Spleen (tissue), 11 donors: ENCODE measurements around the gene SLIT3. TPM values are rescaled to one million over a fixed set of nuclear protein-coding genes. Genes with fewer than 3 reads are reported as not detected.

ENCODE experiments used
- DNase-seq: peaks from one replicate; pipeline ENCODE4 v3.0.0-alpha.2; 2020
- H3K27ac ChIP-seq, 8 donors: fragments of 200-600 bp; sonication (generic) in 7 of 8; 1 replicate in 4 of 8; 2 replicates in 4 of 8; pipeline versions ENCODE4 v1.5.0 to v1.8.0; 2016 to 2021; ENCODE audit warnings: inconsistent platforms in 4 of 8, mild to moderate bottlenecking in 4 of 8, moderate library complexity in 1 of 8
- H3K27me3 ChIP-seq, 7 donors: fragments of 200-600 bp; sonication (generic) in 6 of 7; replicated peaks in 1 of 7; 1 replicate in 4 of 7; 2 replicates in 3 of 7; pipeline versions ENCODE4 v1.5.0 to v1.8.0; 2016 to 2021; ENCODE audit warnings: inconsistent platforms in 3 of 7, mild to moderate bottlenecking in 1 of 7
- H3K36me3 ChIP-seq, 6 donors: fragments of 200-600 bp; sonication (generic) in 5 of 6; 1 replicate in 4 of 6; 2 replicates in 2 of 6; pipeline versions ENCODE4 v1.5.0 to v1.8.0; 2016 to 2021; ENCODE audit warnings: inconsistent platforms in 2 of 6
- H3K4me1 ChIP-seq, 6 donors: fragments of 200-600 bp; sonication (generic) in 5 of 6; 1 replicate in 3 of 6; 2 replicates in 3 of 6; pipeline versions ENCODE4 v1.5.0 to v1.8.0; 2016 to 2021; ENCODE audit warnings: inconsistent platforms in 3 of 6
- H3K4me3 ChIP-seq, 8 donors: fragments of 200-600 bp; sonication (generic) in 7 of 8; 1 replicate in 4 of 8; 2 replicates in 4 of 8; pipeline versions ENCODE4 v1.5.0 to v1.8.0; 2016 to 2021; ENCODE audit warnings: inconsistent platforms in 4 of 8, mild to moderate bottlenecking in 4 of 8, moderate library complexity in 2 of 8
- H3K9me3 ChIP-seq, 8 donors: fragments of 200-600 bp; sonication (generic) in 7 of 8; 1 replicate in 4 of 8; 2 replicates in 4 of 8; pipeline versions ENCODE4 v1.5.0 to v1.8.0; 2016 to 2021; ENCODE audit warnings: inconsistent platforms in 4 of 8
- POLR2A ChIP-seq, 3 donors: fragments of 450-650 bp; IDR thresholded peaks; one replicate each; pipeline ENCODE4 v1.5.1; 2017; ENCODE audit warnings: antibody characterized with exemption in 3 of 3, mild to moderate bottlenecking in 1 of 3
- POLR2AphosphoS5 ChIP-seq, 3 donors: sonication (generic); formaldehyde crosslinking; IDR thresholded peaks; one replicate each; pipeline ENCODE4 v1.5.1; 2017; ENCODE audit warnings: antibody characterized with exemption in 3 of 3
- WGBS, 5 donors: extraction: QIAGEN DNeasy Blood & Tissue Kit in 3 of 5; methylation state at CpG; one replicate each; pipeline versions ENCODE4 v1.1.5 to v1.1.7; 2013 to 2018; 5-methylcytosine and 5-hydroxymethylcytosine counted together
- intact Hi-C: fragments of 100-400 bp; cut with DNase I; formaldehyde crosslinking; loops from one replicate; pipeline ENCODE4 v1.15.0; 2023; ENCODE audit warnings: low total_unique reads
- polyA plus RNA-seq, 3 donors: library from polyadenylated mRNA; stranded (reverse); fragments of 200-250 nt; gene quantifications; one replicate each; pipeline ENCODE4 v1.2.1, GENCODE V29; 2013
- total RNA-seq, 7 donors: library from RNA; depleted of rRNA in 3 of 7; stranded (reverse); fragments of >200 nt in 3 of 7; fragmentation: NEBNext Ultra II Directional in 4 of 7; extraction: Animal tissue kit (Norgen Biotek cat#: 25700) in 4 of 7; gene quantifications; one replicate each; pipeline versions ENCODE4 v1.1.0 to v1.2.1, GENCODE V29; 2016 to 2021
- TF ChIP-seq, protein P1 (sequence below), 11 experiments: fragments of 200-600 bp in 7 of 11; fragments of 450-650 bp in 4 of 11; sonication (generic) in 4 of 11; IDR thresholded peaks in 8 of 11; conservative IDR thresholded peaks in 3 of 11; 1 replicate in 7 of 11; 2 replicates in 4 of 11; pipeline versions ENCODE4 v1.4.0 to v1.8.0; 2016 to 2021; ENCODE audit warnings: antibody characterized with exemption in 11 of 11, inconsistent platforms in 4 of 11, mild to moderate bottlenecking in 1 of 11
- donor health status: healthy with polysubstance abuse.
- donor health status: DM: no; HTN: no; CAD: no; lungs with moderate emphysema.
- donor health status: DM: no; HTN: no; CAD: no.
- donor health status: Bipolar disorder and iron deficiency.
- donor health status: healthy.
- donor health status: DM: no; HTN: no; CAD: no.
- donor health status: DM: yes; HTN: yes; CAD: no.

SLIT3 gene
- total and polyA plus RNA-seq, 10 donors: 0.33 to 54.0 (median 13.2) TPM

DNA sequence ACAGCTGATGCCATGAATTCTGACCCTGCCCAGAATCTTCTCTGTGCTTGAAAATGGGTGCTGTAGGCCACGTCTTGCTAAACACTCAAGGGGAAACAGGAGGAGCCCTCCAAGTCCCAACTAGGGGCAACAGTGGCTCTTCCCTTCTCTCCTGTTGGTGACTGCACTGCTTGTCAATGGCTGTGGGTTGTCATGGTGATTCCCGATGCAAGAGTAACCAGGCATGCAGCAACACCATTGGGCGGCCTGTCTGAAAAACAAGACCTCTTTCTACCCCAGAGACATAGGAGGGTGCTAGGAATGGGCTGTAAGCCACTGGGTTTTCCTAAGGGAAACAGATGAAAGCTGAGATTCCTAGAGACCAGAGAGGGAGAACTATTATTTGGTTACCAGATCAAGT is 520.1 kb downstream of the SLIT3 start:
- Histone ChIP-seq H3K4me1 (no peaks in the 10 kb centered on the region), H3K4me3 (no peak overlapping the region), H3K27ac (no peak overlapping the region), H3K9me3 (peaks cover 0 to 3% (median 0%) of the 10 kb centered on the region in 8 donors), H3K36me3 (no peaks in the 10 kb centered on the region), H3K27me3 (no peaks in the 10 kb centered on the region)
- TF ChIP-seq POLR2A (IDR thresholded peaks at IDR 0.05) (no peak), POLR2AphosphoS5 (IDR thresholded peaks at IDR 0.05) (no peak)
- TF ChIP-seq, protein P1, sequence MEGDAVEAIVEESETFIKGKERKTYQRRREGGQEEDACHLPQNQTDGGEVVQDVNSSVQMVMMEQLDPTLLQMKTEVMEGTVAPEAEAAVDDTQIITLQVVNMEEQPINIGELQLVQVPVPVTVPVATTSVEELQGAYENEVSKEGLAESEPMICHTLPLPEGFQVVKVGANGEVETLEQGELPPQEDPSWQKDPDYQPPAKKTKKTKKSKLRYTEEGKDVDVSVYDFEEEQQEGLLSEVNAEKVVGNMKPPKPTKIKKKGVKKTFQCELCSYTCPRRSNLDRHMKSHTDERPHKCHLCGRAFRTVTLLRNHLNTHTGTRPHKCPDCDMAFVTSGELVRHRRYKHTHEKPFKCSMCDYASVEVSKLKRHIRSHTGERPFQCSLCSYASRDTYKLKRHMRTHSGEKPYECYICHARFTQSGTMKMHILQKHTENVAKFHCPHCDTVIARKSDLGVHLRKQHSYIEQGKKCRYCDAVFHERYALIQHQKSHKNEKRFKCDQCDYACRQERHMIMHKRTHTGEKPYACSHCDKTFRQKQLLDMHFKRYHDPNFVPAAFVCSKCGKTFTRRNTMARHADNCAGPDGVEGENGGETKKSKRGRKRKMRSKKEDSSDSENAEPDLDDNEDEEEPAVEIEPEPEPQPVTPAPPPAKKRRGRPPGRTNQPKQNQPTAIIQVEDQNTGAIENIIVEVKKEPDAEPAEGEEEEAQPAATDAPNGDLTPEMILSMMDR (IDR thresholded peaks at IDR 0.05 in 8 of 11, conservative IDR thresholded peaks at IDR 0.05 in 3 of 11): no peak
- WGBS, 5 donors: 82 to 90% (median 85%) methylated on average over 3 of the region's 3 CpGs
- intact Hi-C loops: no loop called here
- no peak for DNase-seq

DNA sequence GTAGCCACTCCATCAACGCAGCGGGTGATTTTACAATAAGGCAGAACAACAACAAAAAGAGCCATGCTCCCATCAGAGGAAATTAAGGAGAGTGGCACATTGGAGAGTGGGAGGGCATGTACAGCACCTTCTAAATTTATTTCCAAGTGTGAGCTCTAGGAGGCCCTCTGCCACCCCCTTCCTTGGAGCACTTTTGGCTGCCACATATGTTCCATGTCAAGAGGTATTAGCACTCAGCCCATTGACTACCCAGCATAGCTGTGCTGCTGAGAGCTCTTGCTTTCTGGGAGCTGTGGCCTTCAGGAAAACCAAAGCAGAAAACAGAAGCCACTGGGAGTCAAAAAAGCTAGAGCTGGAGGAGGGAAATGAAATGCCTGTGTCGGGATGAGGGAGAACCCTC is 521.6 kb downstream of the SLIT3 start:
- peaks cover 0 to 3% (median 0%) of the 10 kb centered on the region in 8 donors for H3K9me3 ChIP-seq
- no peaks in the 10 kb centered on the region for H3K27me3 ChIP-seq
- no peak for DNase-seq
- TF ChIP-seq POLR2AphosphoS5 (IDR thresholded peaks at IDR 0.05) (no peak), POLR2A (IDR thresholded peaks at IDR 0.05) (no peak)
- TF ChIP-seq, protein P1 (IDR thresholded peaks at IDR 0.05 in 8 of 11, conservative IDR thresholded peaks at IDR 0.05 in 3 of 11): no peak
- 87 to 96% (median 92%) methylated on average over 3 of the region's 3 CpGs for WGBS, 5 donors
- intact Hi-C loops: no loop called here
- H3K36me3 ChIP-seq: no peaks in the 10 kb centered on the region
- no peak overlapping the region for H3K27ac ChIP-seq
- H3K4me3 ChIP-seq: no peak overlapping the region
- H3K4me1 ChIP-seq: no peaks in the 10 kb centered on the region

DNA sequence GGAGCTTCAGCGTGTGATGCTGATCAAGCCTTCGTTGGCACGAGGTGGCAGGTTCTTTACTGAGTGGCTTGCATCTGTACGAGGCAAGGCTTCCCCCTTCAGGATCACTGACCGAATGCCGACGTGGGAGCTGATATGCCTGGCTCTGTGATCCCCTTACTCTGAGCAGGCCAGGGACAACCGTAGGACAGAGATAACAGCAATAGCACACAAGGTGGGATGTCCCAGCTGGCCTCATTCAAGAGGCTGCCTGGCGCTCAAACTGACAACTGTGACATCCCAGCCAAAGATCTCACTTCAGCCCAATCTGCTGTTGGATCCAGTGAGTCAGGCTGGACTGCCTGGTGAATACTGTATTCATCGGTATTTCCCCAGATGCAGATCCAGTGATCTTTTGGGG is 522.4 kb downstream of the SLIT3 start:
- intact Hi-C loops: no loop called here
- H3K27me3 ChIP-seq: no peaks in the 10 kb centered on the region
- H3K36me3 ChIP-seq: no peaks in the 10 kb centered on the region
- H3K9me3 ChIP-seq: peaks cover 0 to 3% (median 0%) of the 10 kb centered on the region in 8 donors
- DNase-seq: no peak
- H3K27ac ChIP-seq: no peak overlapping the region
- H3K4me1 ChIP-seq: no peaks in the 10 kb centered on the region
- H3K4me3 ChIP-seq: no peak overlapping the region
- no peak for TF ChIP-seq POLR2A (IDR thresholded peaks at IDR 0.05)
- 80 to 97% (median 89%) methylated on average over 9 to 10 of the region's 10 CpGs for WGBS, 5 donors

DNA sequence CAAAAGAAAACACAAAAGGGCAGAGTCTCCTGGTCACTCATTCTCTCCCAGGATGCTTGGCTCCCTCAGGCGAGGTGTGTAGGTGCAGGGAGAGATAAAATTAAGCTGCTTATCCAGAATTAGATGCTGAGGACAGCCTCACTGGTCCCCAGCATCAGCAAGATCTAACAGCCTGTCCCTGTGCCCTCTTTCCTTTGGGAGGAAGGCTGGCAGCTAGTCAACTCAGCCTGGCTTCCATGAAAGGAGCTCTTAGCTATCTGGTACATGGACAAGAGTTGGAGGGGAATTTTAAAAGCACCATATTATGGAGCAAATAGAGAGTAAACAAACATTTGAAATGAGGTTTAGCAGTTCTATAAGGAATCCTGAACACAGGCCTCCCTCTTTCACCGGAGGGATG is 523.3 kb downstream of the SLIT3 start:
- H3K27ac ChIP-seq: no peak overlapping the region
- no peaks in the 10 kb centered on the region for H3K27me3 ChIP-seq
- H3K9me3 ChIP-seq: no peaks in the 10 kb centered on the region
- no peak for DNase-seq
- H3K36me3 ChIP-seq: no peaks in the 10 kb centered on the region
- TF ChIP-seq, protein P1 (IDR thresholded peaks at IDR 0.05 in 8 of 11, conservative IDR thresholded peaks at IDR 0.05 in 3 of 11): no peak
- TF ChIP-seq POLR2A (IDR thresholded peaks at IDR 0.05): no peak
- TF ChIP-seq POLR2AphosphoS5 (IDR thresholded peaks at IDR 0.05): no peak
- intact Hi-C loops: no loop called here
- H3K4me1 ChIP-seq: no peaks in the 10 kb centered on the region
- no peak overlapping the region for H3K4me3 ChIP-seq
- WGBS, 5 donors: 55 to 88% (median 73%) methylated on average over 2 of the region's 2 CpGs

DNA sequence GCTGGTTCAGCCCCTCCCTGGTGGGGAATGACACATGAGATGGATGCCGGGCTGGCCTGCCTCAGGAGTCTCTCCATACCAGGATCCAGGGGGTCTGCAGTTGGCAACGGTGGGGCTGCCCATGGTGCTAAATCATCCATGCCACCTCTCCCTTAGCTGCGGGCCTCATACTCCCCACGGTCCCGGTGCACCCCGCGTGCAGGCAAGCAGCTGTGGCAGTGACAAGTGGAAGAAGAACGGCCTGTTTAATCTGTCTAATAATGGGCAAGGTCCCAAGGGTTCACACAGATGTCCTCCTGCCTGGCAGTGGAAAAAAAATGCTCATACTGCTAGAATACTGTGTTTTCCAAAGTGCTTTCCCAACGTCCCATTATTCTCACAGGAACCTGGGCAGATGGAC is 524.9 kb downstream of the SLIT3 start:
- no peaks in the 10 kb centered on the region for H3K27me3 ChIP-seq
- H3K36me3 ChIP-seq: no peaks in the 10 kb centered on the region
- no peak overlapping the region for H3K27ac ChIP-seq
- no peak overlapping the region for H3K4me3 ChIP-seq
- no peaks in the 10 kb centered on the region for H3K4me1 ChIP-seq
- 76 to 85% (median 79%) methylated on average over 9 of the region's 9 CpGs for WGBS, 5 donors
- intact Hi-C loops: no loop called here
- H3K9me3 ChIP-seq: no peaks in the 10 kb centered on the region
- TF ChIP-seq POLR2A (IDR thresholded peaks at IDR 0.05) (no peak), POLR2AphosphoS5 (IDR thresholded peaks at IDR 0.05) (no peak)
- TF ChIP-seq, protein P1 (IDR thresholded peaks at IDR 0.05 in 8 of 11, conservative IDR thresholded peaks at IDR 0.05 in 3 of 11): no peak
- DNase-seq: no peak
